K562 (cell line): ENCODE measurements around the gene FLT1. TPM values are rescaled to one million over a fixed set of nuclear protein-coding genes. Genes with fewer than 3 reads are reported as not detected.

Source experiments
- ATAC-seq: fragments of 200-7000 bp; cut with Tn5 transposase; 3 replicates; pipeline ENCODE4 v1.9.1; 2020; ENCODE audit warnings: moderate library complexity
- BruUV-seq: library from RNA; stranded (reverse); fragments of 400-500 nt; replicated peaks from 2 replicates; lab custom pipeline; 2021; lab: Mats Ljungman, UMichigan
- CTCF ChIA-PET: fragments of 300-600 bp; formaldehyde crosslinking; extraction: SDS; loops from one replicate; lab custom pipeline; 2021; ENCODE audit warnings: low intra/inter-chr PET ratio; lab: Yijun Ruan, JAX
- POLR2A ChIA-PET: fragments of 300-600, 350-650 bp; sonication (Branson Sonifier 250); formaldehyde crosslinking; extraction: SDS; loops from one replicate; lab custom pipeline; 2021; ENCODE audit warnings: antibody characterized with exemption, inconsistent platforms; lab: Yijun Ruan, JAX
- DNase-seq, 4 experiments: peaks; one replicate each; pipeline versions ENCODE4 v3.0.0 to v3.0.0-alpha.2; 2011 to 2018; ENCODE audit warnings: low spot score in 3 of 4, mixed read lengths in 3 of 4; ENCODE audit errors: extremely low read depth in 1 of 4
- FAIRE-seq: peaks from 2 replicates; lab custom pipeline; 2011; peaks lifted over from hg19 to GRCh38; lab: Jason Lieb, UNC
- H2AFZ ChIP-seq: 2 replicates; pipeline ENCODE4 v1.6.0; 2011; ENCODE audit warnings: low read depth, low read length, control low read depth, inconsistent platforms
- H3K27ac ChIP-seq: fragments of 200-600 bp; 3 replicates; pipeline ENCODE4 v1.8.0; 2011; ENCODE audit warnings: low read depth, mild to moderate bottlenecking, control low read depth, inconsistent platforms, low read length, moderate library complexity, mixed read lengths; ENCODE audit errors: extremely low read depth
- H3K27me3 ChIP-seq, 2 experiments: fragments of 300-600 bp in 1 of 2; 2 replicates in 1 of 2; 3 replicates in 1 of 2; pipeline versions ENCODE4 v1.6.0 to v1.8.0; 2011; ENCODE audit warnings: inconsistent platforms in 2 of 2, low read length in 2 of 2, mild to moderate bottlenecking in 1 of 2, mixed read lengths in 1 of 2, moderate library complexity in 1 of 2; ENCODE audit not compliant: control insufficient read depth in 2 of 2, insufficient read depth in 2 of 2
- H3K36me3 ChIP-seq: fragments of 300-600 bp; 3 replicates; pipeline ENCODE4 v1.8.0; 2011; ENCODE audit warnings: mild to moderate bottlenecking, low read length, inconsistent platforms; ENCODE audit not compliant: control insufficient read depth, insufficient read depth
- H3K4me1 ChIP-seq, 2 experiments: fragments of 200-600 bp in 1 of 2; replicated peaks in 1 of 2; 2 replicates in 1 of 2; 3 replicates in 1 of 2; pipeline versions ENCODE4 v1.5.1 to v1.8.0; 2011; ENCODE audit warnings: inconsistent platforms in 2 of 2, low read length in 2 of 2, mild to moderate bottlenecking in 1 of 2, mixed read lengths in 1 of 2, moderate library complexity in 1 of 2; ENCODE audit not compliant: control insufficient read depth in 2 of 2, insufficient read depth in 2 of 2
- H3K4me2 ChIP-seq: 2 replicates; pipeline ENCODE4 v1.6.1; 2011; ENCODE audit warnings: low read length, control low read depth, inconsistent platforms, mixed read lengths; ENCODE audit not compliant: insufficient read depth
- H3K4me3 ChIP-seq: fragments of 200-600 bp; sonication (generic), shearing (Covaris generic); 2 replicates; pipeline ENCODE4 v1.5.1; 2016; ENCODE audit warnings: control low read depth, inconsistent platforms
- H3K79me2 ChIP-seq: fragments of 200-600 bp; 3 replicates; pipeline ENCODE4 v1.8.0; 2011; ENCODE audit warnings: low read length, inconsistent platforms; ENCODE audit not compliant: control insufficient read depth, insufficient read depth
- H3K9ac ChIP-seq, 2 experiments: 2 replicates each; pipeline versions ENCODE4 v1.6.0 to v1.6.1; 2011; ENCODE audit warnings: low read depth in 2 of 2, low read length in 2 of 2, control low read depth in 1 of 2, inconsistent platforms in 1 of 2, mild to moderate bottlenecking in 1 of 2, mixed read lengths in 1 of 2; ENCODE audit not compliant: insufficient read depth in 1 of 2
- H3K9me1 ChIP-seq: one replicate; pipeline ENCODE4 v1.6.0; 2011; ENCODE audit warnings: inconsistent platforms, mild to moderate bottlenecking, low read length, moderate library complexity; ENCODE audit not compliant: control insufficient read depth, insufficient read depth
- H3K9me3 ChIP-seq: replicated peaks from 2 replicates; pipeline ENCODE4 v1.5.1; 2011; ENCODE audit warnings: low read depth, low read length, inconsistent platforms; ENCODE audit not compliant: control insufficient read depth, insufficient read depth
- H4K20me1 ChIP-seq: replicated peaks from 2 replicates; pipeline ENCODE4 v1.6.1; 2011; ENCODE audit warnings: low read length, inconsistent platforms, mixed read lengths; ENCODE audit not compliant: control insufficient read depth, insufficient read depth
- ATF2 ChIP-seq: sonication (generic); formaldehyde crosslinking; IDR thresholded peaks from 2 replicates; pipeline ENCODE4 v1.8.1; 2022; ENCODE audit warnings: missing genetic modification reagents
- BACH1 ChIP-seq: fragments of 200-800 bp; sonication (Bioruptor generic); IDR thresholded peaks from 2 replicates; pipeline ENCODE4 v1.6.1; 2016; ENCODE audit warnings: missing genetic modification characterization, missing compliant biosample characterization
- CEBPZ ChIP-seq: fragments of 150-350 bp; IDR thresholded peaks from 2 replicates; pipeline ENCODE4 v1.6.1; 2014; ENCODE audit warnings: low read depth, mild to moderate bottlenecking, low read length, borderline replicate concordance
- CREM ChIP-seq: IDR thresholded peaks from 2 replicates; pipeline ENCODE4 v1.6.1; 2014; ENCODE audit warnings: antibody characterized with exemption, low read depth
- JUN ChIP-seq, 2 experiments: sonication (generic) in 1 of 2; formaldehyde crosslinking in 1 of 2; IDR thresholded peaks; 2 replicates each; pipeline versions ENCODE4 v1.6.1 to v1.8.0; 2012 to 2022; ENCODE audit warnings: borderline replicate concordance in 2 of 2, mild to moderate bottlenecking in 2 of 2, improper control_type of control experiment in 1 of 2, low read depth in 1 of 2, low read length in 1 of 2, missing genetic modification reagents in 1 of 2
- MECOM ChIP-seq: fragments of 250-450 bp; sonication (Bioruptor Pico); IDR thresholded peaks from 2 replicates; pipeline ENCODE4 v1.8.0; 2022; ENCODE audit warnings: inconsistent platforms
- MTA1 ChIP-seq: fragments of 450-650 bp; IDR thresholded peaks from 2 replicates; pipeline ENCODE4 v1.6.1; 2017; ENCODE audit warnings: borderline replicate concordance
- PTBP1 ChIP-seq: fragments of 200-400 bp; formaldehyde crosslinking; IDR thresholded peaks from 2 replicates; pipeline ENCODE4 v1.6.1; 2017; ENCODE audit warnings: low read depth, low read length
- TSHZ1 ChIP-seq: fragments of 250-450 bp; sonication (Bioruptor Pico); IDR thresholded peaks from 2 replicates; pipeline ENCODE4 v1.4.0; 2020; ENCODE audit warnings: mild to moderate bottlenecking, moderate library complexity
- WHSC1 ChIP-seq: IDR thresholded peaks from one replicate; pipeline ENCODE4 v1.6.1; 2012; ENCODE audit warnings: low read length, control low read depth, inconsistent platforms
- WGBS: fragments of 100-300 bp; shearing (Covaris generic); methylation state at CpG from one replicate; pipeline ENCODE4 v1.1.6; 2016; ENCODE audit warnings: low coverage, mixed read lengths; ENCODE audit not compliant: insufficient coverage; ENCODE audit errors: missing lambda C conversion rate; 5-methylcytosine and 5-hydroxymethylcytosine counted together
- in situ Hi-C: fragments of 300-500 bp; cut with MboI; formaldehyde crosslinking; loops from 4 replicates; pipeline ENCODE4 v1.15.0; 2018; ENCODE audit warnings: inconsistent platforms, mixed read lengths
- intact Hi-C: fragments of 100-400 bp; cut with micrococcal nuclease; formaldehyde crosslinking; loops from 2 replicates; pipeline ENCODE4 v1.14.2; 2022
- polyA plus RNA-seq, 8 experiments: library from polyadenylated mRNA; depleted of rRNA in 4 of 8; stranded (reverse) in 5 of 8; unstranded in 3 of 8; fragments of >200 nt; fragmentation: Nextera tagmentation in 2 of 8; fragmentation: Illumina TruSeq in 1 of 8; extraction: Ambion mirVana in 2 of 8; extraction: Trizol in 1 of 8; gene quantifications; 2 replicates each; pipeline versions ENCODE4 v1.2.1 to v1.2.3, GENCODE V29; 2011 to 2014; ENCODE audit warnings: inconsistent platforms in 1 of 8, missing spikeins in 1 of 8
- total RNA-seq, 7 experiments: library from RNA; depleted of rRNA in 6 of 7; stranded (reverse); fragments of >200 nt in 6 of 7; fragmentation: Illumina TruSeq in 2 of 7; extraction: Trizol in 2 of 7; gene quantifications; 2 replicates each; pipeline versions ENCODE4 v1.2.1 to v1.2.3, GENCODE V29; 2011 to 2021; ENCODE audit warnings: low replicate concordance in 1 of 7

Gene FLT1
- total and polyA plus RNA-seq, 9 of the 15 experiments (the other 6 are each of a cell fraction or from before 2014, with no cell fraction given), result 0.01 to 2.0 (median 0.22) TPM

DNA sequence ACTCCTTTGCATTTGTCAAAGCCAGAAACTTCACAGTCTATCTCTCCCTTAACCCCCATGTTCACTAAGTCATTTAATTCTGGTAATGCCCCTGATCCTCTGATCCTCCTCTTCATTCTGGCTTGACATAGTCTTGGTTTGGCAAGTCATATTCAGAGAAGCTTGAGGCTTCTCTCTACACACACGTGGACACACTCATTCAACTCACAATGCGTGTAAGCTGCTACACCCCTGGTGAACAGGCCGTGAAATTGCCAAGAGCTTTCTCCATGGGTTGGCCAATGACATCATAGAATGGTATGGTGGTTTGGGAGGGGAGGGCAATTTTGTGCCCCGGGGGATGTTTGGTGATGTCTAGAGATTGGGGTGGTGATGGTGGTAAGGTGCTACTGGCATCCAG, 47.9 kb upstream of the FLT1 start:
- no peak for ATAC-seq
- FAIRE-seq, result no peak
- no peak overlapping the region for H3K9ac ChIP-seq
- H4K20me1 ChIP-seq, result no peaks in the 10 kb centered on the region
- no peak overlapping the region for H2AFZ ChIP-seq
- H3K27me3 ChIP-seq, result peaks cover 0 to 5% of the 10 kb centered on the region in 2 experiments; a peak in 1 of 5 replicates
- no peak overlapping the region for H3K4me2 ChIP-seq
- ChIA-PET POLR2A (no interaction called here), CTCF (no interaction called here)
- no TSS peak for BruUV-seq
- no peaks in the 10 kb centered on the region for H3K9me1 ChIP-seq
- in situ Hi-C loops (no loop called here), intact Hi-C loops (no loop called here)
- H3K79me2 ChIP-seq, result no peaks in the 10 kb centered on the region
- no peak overlapping the region for H3K4me3 ChIP-seq
- 24% methylated on average over 4 of the region's 4 CpGs for WGBS
- no peak for DNase-seq
- no peak overlapping the region for H3K27ac ChIP-seq
- H3K36me3 ChIP-seq, result no peaks in the 10 kb centered on the region
- H3K9me3 ChIP-seq, result peaks cover 15% of the 10 kb centered on the region
- peaks cover 0 to 5% of the 10 kb centered on the region in 2 experiments; a peak in 1 of 5 replicates for H3K4me1 ChIP-seq
- no peak for TF ChIP-seq ATF2 (CRISPR knock-in tag)
- no peak for TF ChIP-seq MTA1
- no peak for TF ChIP-seq WHSC1
- TF ChIP-seq BACH1 (tag), result no peak
- TF ChIP-seq PTBP1, result no peak
- TF ChIP-seq CREM, result no peak
- TF ChIP-seq CEBPZ, result no peak
- no peak for TF ChIP-seq MECOM (CRISPR knock-in tag)
- no peak for TF ChIP-seq TSHZ1 (CRISPR knock-in tag)
- TF ChIP-seq JUN (IDR thresholded peaks at IDR 0.05; ENCODE audit: borderline replicate concordance, low read depth, low read length), result no peak
- TF ChIP-seq JUN (CRISPR knock-in tag; IDR thresholded peaks at IDR 0.05; ENCODE audit: borderline replicate concordance), result no peak
